Measurements from ENCODE around the gene CLEC16A.

Gene CLEC16A

GRCh38 chr16:11147754-11148444 is 203.5 kb downstream of the CLEC16A start:
- no peak for DNase-seq (ENCODE audit: low read depth, low spot score)
- ChIA-PET POLR2A (no interaction called here), CTCF (interaction anchor here (1.2 to 1.7 kb wide), 2 partner anchors 8 to 184 kb away, joined by 4 read pairs; no protein-coding TSS in a partner anchor)
- TF ChIP-seq, protein P1, sequence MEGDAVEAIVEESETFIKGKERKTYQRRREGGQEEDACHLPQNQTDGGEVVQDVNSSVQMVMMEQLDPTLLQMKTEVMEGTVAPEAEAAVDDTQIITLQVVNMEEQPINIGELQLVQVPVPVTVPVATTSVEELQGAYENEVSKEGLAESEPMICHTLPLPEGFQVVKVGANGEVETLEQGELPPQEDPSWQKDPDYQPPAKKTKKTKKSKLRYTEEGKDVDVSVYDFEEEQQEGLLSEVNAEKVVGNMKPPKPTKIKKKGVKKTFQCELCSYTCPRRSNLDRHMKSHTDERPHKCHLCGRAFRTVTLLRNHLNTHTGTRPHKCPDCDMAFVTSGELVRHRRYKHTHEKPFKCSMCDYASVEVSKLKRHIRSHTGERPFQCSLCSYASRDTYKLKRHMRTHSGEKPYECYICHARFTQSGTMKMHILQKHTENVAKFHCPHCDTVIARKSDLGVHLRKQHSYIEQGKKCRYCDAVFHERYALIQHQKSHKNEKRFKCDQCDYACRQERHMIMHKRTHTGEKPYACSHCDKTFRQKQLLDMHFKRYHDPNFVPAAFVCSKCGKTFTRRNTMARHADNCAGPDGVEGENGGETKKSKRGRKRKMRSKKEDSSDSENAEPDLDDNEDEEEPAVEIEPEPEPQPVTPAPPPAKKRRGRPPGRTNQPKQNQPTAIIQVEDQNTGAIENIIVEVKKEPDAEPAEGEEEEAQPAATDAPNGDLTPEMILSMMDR (IDR thresholded peaks at IDR 0.05; ENCODE audit: insufficient read depth, low read length, missing control alignments): no peak
- H3K4me3 ChIP-seq (ENCODE audit: low read depth, low read length): no peak overlapping the region

- ChIA-PET CTCF (interaction anchor here (1.2 to 1.7 kb wide), 2 partner anchors 9 to 185 kb away, joined by 4 read pairs; no protein-coding TSS in a partner anchor), POLR2A (no interaction called here)
- no peak overlapping the region for H3K4me3 ChIP-seq (ENCODE audit: low read depth, low read length)
- DNase-seq (ENCODE audit: low read depth, low spot score): no peak
- TF ChIP-seq, protein P1 (IDR thresholded peaks at IDR 0.05; ENCODE audit: insufficient read depth, low read length, missing control alignments): no peak
Observed at GRCh38 chr16:11149011-11149616, 204.8 kb downstream of the CLEC16A start.

- CTCF ChIA-PET: no interaction called here
- POLR2A ChIA-PET: no interaction called here
- no peak for DNase-seq (ENCODE audit: low read depth, low spot score)
- H3K4me3 ChIP-seq (ENCODE audit: low read depth, low read length): no peak overlapping the region
- TF ChIP-seq, protein P1 (IDR thresholded peaks at IDR 0.05; ENCODE audit: insufficient read depth, low read length, missing control alignments): no peak
Observed at GRCh38 chr16:11150190-11150589, 205.8 kb downstream of the CLEC16A start.

DNA sequence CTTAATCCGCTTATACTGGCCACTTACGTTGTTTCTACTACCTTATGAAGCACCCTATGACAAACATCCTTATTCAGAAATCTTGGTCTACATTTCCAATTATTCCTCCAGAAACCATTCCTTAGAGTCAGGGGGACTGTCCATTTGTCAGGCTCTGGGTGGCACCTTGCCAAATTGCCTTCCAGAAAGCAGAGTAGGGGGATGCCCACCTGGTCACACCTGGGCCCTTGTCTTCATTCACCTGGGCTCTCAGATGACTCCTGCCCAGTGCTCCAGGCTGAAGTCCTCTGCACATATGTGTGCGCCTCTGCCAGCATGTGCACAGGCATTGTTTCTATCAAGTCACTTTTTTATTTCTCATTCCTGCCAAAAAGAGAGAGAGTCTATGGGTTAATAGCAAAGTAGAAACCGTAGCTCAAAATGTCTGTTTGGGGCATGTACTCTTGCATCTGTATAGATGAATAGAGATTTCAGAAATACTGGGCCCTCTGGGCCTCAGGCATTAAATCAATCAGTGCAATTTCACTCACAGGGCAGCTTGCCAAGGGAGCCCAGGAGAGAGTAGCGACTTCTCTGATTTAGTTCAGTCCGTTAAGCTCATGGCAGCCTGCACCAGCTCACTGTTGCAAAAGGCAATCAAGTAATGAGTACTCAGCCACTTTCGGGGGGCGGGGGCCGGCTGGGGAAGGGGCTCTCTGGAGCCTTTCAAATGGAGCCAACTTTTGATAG is 207.0 kb downstream of the CLEC16A start:
- POLR2A ChIA-PET: interaction anchor here (0.6 kb wide), 1 partner anchor 10 kb away, joined by 3 read pairs; no protein-coding TSS in a partner anchor
- H3K4me3 ChIP-seq (ENCODE audit: low read depth, low read length): no peak overlapping the region
- no peak for DNase-seq (ENCODE audit: low read depth, low spot score)
- CTCF ChIA-PET: interaction anchor here (1.1 kb wide), 1 partner anchor 12 kb away, joined by 3 read pairs; no protein-coding TSS in a partner anchor
- TF ChIP-seq, protein P1 (IDR thresholded peaks at IDR 0.05; ENCODE audit: insufficient read depth, low read length, missing control alignments): no peak

DNA sequence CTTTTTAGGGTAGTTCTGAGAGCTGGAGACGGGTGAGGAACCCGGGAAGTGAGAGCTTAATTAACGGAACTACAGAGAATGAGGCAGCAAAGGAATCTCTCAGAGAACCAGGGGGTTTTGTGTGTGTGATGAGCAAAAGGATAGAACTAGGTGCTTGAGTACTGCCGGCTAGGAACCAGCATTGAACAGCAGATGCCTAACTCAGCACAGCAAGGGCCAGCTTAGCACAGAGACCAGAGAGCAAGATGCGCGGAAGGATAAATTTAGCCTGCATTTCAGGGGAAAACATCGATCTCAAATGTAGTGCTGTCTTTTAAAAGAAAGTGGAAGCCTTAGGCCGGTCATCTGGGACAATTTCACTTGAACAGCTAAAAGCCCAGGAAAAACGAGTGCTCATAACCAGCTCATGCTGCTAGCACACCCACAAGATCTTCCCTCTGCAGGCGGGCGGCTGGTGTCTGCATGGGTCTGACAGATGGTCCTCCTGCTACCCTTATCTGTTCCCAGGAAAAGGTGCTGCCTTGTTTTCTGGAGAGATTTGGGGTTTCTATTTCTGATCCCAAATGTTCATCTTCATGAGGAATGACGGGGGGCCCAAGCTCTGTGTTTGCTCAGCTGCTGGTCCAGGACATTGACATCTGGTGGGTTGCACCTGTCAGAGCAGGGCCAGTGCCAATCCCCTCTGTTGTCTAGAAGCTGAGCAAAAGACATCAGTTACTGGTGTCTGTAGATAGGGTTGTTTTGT is 207.7 kb downstream of the CLEC16A start:
- CTCF ChIA-PET: interaction anchor here (1.1 kb wide), 1 partner anchor 13 kb away, joined by 3 read pairs; no protein-coding TSS in a partner anchor
- TF ChIP-seq, protein P1 (IDR thresholded peaks at IDR 0.05; ENCODE audit: insufficient read depth, low read length, missing control alignments): no peak
- DNase-seq (ENCODE audit: low read depth, low spot score): no peak
- POLR2A ChIA-PET: interaction anchor here (0.6 kb wide), 1 partner anchor 9 kb away, joined by 3 read pairs; no protein-coding TSS in a partner anchor
- no peak overlapping the region for H3K4me3 ChIP-seq (ENCODE audit: low read depth, low read length)
